ENCODE data around the gene RPL36AL.

The RPL36AL gene

DNA sequence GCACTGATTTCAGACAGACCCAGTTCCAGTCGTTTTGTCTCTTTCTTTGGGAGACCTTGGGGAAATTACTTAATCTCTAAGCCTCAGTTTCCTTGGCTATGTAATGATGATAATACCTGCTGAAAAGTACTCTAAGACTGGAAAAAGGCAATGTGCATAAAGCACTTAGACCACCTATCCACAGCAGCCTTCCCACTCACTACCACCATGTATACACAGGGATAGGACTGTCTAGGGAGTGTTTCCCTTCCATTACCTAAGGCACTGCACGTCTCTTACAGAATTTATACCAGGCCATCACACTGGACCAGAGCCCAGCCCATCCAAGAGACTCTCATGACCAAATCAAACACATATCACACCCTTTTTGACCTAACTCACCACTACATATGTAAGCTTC, 40.6 kb downstream of the RPL36AL start:
- no peak for DNase-seq

DNA sequence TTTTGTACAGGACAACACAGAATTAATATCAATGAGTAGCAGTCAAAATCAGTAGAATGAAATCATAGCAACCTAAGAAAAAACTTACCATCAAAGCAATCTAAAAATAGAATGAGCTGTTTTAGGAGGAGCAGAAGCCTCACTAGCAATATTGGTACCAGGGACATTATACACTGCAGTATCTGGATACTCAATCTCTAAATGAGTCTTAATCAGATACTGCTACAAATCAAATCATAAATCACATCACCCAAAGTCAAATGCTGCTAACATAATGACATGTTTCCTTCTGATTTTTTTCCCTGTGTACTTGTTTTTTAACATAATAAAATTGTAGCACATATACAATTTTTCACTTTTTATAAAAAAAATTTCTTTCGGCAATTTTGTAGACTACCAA, 42.3 kb downstream of the RPL36AL start:
- DNase-seq, result no peak

DNA sequence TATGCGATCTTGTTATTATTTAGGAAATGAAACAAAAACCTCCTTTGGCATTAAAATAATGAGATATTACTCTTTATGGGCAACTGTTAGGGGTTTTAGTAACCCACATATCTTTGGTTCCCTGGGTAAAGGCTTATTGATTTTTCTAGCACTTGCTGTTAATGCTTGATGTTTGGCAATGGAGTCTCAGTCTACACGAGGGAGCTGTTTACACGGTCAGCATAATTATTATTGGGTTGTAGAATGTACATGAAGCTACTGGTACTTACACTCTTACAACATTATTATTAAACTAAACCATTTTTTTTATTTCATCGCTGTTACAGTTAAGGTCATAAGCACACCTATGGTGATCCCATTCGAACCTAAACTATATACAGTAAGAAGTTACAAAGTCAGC, 46.4 kb downstream of the RPL36AL start:
- DNase-seq, result no peak

DNA sequence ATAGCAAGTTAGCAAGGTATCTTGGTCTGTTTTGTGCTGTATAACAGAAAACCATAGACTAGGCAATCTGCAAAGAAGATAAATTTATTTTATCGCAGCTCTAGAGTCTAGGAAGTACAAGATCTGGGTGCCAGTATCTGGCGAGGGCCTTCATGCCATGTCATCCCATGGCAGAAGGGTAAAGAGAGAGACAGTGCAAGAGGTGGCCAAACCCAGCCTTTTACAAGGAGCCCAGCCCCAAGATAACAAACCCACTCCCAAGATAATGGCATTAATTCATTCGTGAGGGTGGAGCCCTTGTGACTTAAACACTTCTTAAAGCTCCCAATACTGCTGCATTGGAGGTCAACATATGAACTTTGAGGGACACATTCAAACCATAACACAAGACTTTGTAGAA, 51.1 kb downstream of the RPL36AL start:
- no peak for DNase-seq
